NT2/D1 (cell line): Measurements from ENCODE around the gene BOC.

ENCODE experiments used
- DNase-seq: peaks from one replicate; pipeline ENCODE4 v3.0.0-alpha.2; 2011; ENCODE audit warnings: low read depth, low spot score
- H3K27me3 ChIP-seq: 2 replicates; pipeline ENCODE4 v1.6.0; 2011; ENCODE audit warnings: mild to moderate bottlenecking; ENCODE audit not compliant: insufficient read length, insufficient read depth
- H3K36me3 ChIP-seq: 2 replicates; pipeline ENCODE4 v1.6.1; 2011; ENCODE audit warnings: mild to moderate bottlenecking, low read length, mixed read lengths; ENCODE audit not compliant: insufficient read depth, insufficient read length
- H3K4me1 ChIP-seq: 2 replicates; pipeline ENCODE4 v1.5.1; 2011; ENCODE audit not compliant: insufficient read depth, insufficient read length
- H3K4me3 ChIP-seq: 2 replicates; pipeline ENCODE4 v1.5.1; 2011; ENCODE audit warnings: low read depth; ENCODE audit not compliant: insufficient read length
- H3K9ac ChIP-seq: 2 replicates; pipeline ENCODE4 v1.6.0; 2011; ENCODE audit warnings: low read depth; ENCODE audit not compliant: insufficient read length
- H3K9me3 ChIP-seq: 2 replicates; pipeline ENCODE4 v1.5.1; 2011; ENCODE audit warnings: mild to moderate bottlenecking, low read length; ENCODE audit not compliant: insufficient read depth
- SUZ12 ChIP-seq: IDR thresholded peaks from 2 replicates; pipeline ENCODE4 v1.6.1; 2011; ENCODE audit not compliant: insufficient read length, insufficient read depth; ENCODE audit errors: extremely low read depth
- YY1 ChIP-seq: IDR thresholded peaks from 2 replicates; pipeline ENCODE4 v1.6.1; 2011; ENCODE audit not compliant: insufficient read length, insufficient read depth
- ZNF274 ChIP-seq: IDR thresholded peaks from 2 replicates; pipeline ENCODE4 v1.6.1; 2011; ENCODE audit warnings: mild to moderate bottlenecking, low read depth, low read length

Gene BOC

GRCh38 chr3:113212844-113213375, 1.6 kb downstream of the BOC start:
- TF ChIP-seq ZNF274 (no peak), SUZ12 (no peak), YY1 (no peak)
- peak overlapping the region; percentile 90 for H3K9ac ChIP-seq
- peaks cover 20% of the 10 kb centered on the region for H3K27me3 ChIP-seq
- no peak for DNase-seq
- no peaks in the 10 kb centered on the region for H3K9me3 ChIP-seq
- H3K36me3 ChIP-seq: peaks cover 10% of the 10 kb centered on the region
- peaks cover 6% of the 10 kb centered on the region for H3K4me1 ChIP-seq
- peak overlapping the region; percentile 81 for H3K4me3 ChIP-seq

- no peak for DNase-seq
Observed at GRCh38 chr3:113213896-113214587, 2.7 kb downstream of the BOC start.

GRCh38 chr3:113214917-113215595, 3.7 kb downstream of the BOC start:
- DNase-seq: no peak
- Histone ChIP-seq H3K9ac (no peak overlapping the region), H3K27me3 (peaks cover 20% of the 10 kb centered on the region), H3K36me3 (peaks cover 10% of the 10 kb centered on the region), H3K4me3 (no peak overlapping the region), H3K4me1 (peaks cover 6% of the 10 kb centered on the region), H3K9me3 (no peaks in the 10 kb centered on the region)
- TF ChIP-seq SUZ12 (no peak), YY1 (no peak)

More at GRCh38 chr3:113213896-113214587, 2.7 kb downstream of the BOC start:
- Histone ChIP-seq H3K27me3 (peaks cover 20% of the 10 kb centered on the region), H3K36me3 (peaks cover 10% of the 10 kb centered on the region), H3K4me1 (peaks cover 6% of the 10 kb centered on the region), H3K9ac (no peak overlapping the region), H3K9me3 (no peaks in the 10 kb centered on the region), H3K4me3 (no peak overlapping the region)
- TF ChIP-seq YY1: no peak

GRCh38 chr3:113216393-113216792, 5.0 kb downstream of the BOC start:
- H3K27me3 ChIP-seq: peaks cover 20% of the 10 kb centered on the region
- no peaks in the 10 kb centered on the region for H3K9me3 ChIP-seq
- no peak for DNase-seq
- H3K36me3 ChIP-seq: peaks cover 10% of the 10 kb centered on the region
- no peak for TF ChIP-seq YY1
- TF ChIP-seq SUZ12: no peak
- H3K4me1 ChIP-seq: peaks cover 6% of the 10 kb centered on the region
- H3K4me3 ChIP-seq: no peak overlapping the region
- H3K9ac ChIP-seq: no peak overlapping the region

GRCh38 chr3:113218011-113218680, 6.8 kb downstream of the BOC start:
- no peak for DNase-seq
- TF ChIP-seq ZNF274 (no peak), YY1 (no peak), SUZ12 (no peak)

GRCh38 chr3:113218681-113219045, 7.3 kb downstream of the BOC start:
- no peak for DNase-seq
- H3K9me3 ChIP-seq: no peaks in the 10 kb centered on the region
- H3K4me3 ChIP-seq: no peak overlapping the region
- peaks cover 10% of the 10 kb centered on the region for H3K36me3 ChIP-seq
- H3K4me1 ChIP-seq: peaks cover 5% of the 10 kb centered on the region
- peaks cover 5% of the 10 kb centered on the region for H3K27me3 ChIP-seq
- TF ChIP-seq ZNF274 (no peak), SUZ12 (no peak), YY1 (no peak)
- H3K9ac ChIP-seq: no peak overlapping the region

More at GRCh38 chr3:113218011-113218680, 6.8 kb downstream of the BOC start:
- Histone ChIP-seq H3K36me3 (peaks cover 10% of the 10 kb centered on the region), H3K4me1 (peaks cover 5% of the 10 kb centered on the region), H3K4me3 (no peak overlapping the region), H3K9me3 (no peaks in the 10 kb centered on the region), H3K9ac (no peak overlapping the region), H3K27me3 (peaks cover 10% of the 10 kb centered on the region)

GRCh38 chr3:113219605-113220300, 8.4 kb downstream of the BOC start:
- no peak overlapping the region for H3K9ac ChIP-seq
- no peak overlapping the region for H3K4me3 ChIP-seq
- peaks cover 7% of the 10 kb centered on the region for H3K4me1 ChIP-seq
- TF ChIP-seq YY1 (no peak), ZNF274 (no peak), SUZ12 (no peak)
- H3K27me3 ChIP-seq: no peaks in the 10 kb centered on the region
- no peak for DNase-seq
- H3K36me3 ChIP-seq: peaks cover 10% of the 10 kb centered on the region
- H3K9me3 ChIP-seq: no peaks in the 10 kb centered on the region
